ENCODE measurements around the gene CEPT1.

The CEPT1 gene

DNA sequence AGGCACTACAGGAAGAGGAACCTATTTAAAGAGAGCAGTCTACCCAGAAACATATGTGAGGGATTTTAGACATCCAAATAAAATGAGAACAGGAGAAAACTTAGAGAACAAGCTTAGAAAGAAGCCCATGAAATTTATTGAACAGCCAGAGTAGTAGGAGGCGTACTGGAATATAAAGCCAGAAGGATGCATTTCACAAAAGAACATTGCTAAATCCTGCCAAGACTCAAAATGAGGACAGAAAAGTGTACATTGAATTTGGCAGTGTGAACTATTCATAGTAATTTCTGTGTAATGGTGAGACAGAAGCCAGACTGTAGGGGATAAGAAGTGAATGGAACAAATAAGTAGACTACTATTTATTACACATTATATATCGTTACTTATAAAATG is 22.5 kb downstream of the CEPT1 start:
- Histone ChIP-seq H3K27me3 (replicated peaks; ENCODE audit: control insufficient read depth, insufficient read depth, low read length) (no peaks in the 10 kb centered on the region), H3K36me3 (ENCODE audit: control insufficient read depth, insufficient read depth, low read length) (peaks cover 5% of the 10 kb centered on the region), H3K4me3 (replicated peaks; ENCODE audit: low read depth, low read length) (no peak overlapping the region)
- TF ChIP-seq, protein P1, sequence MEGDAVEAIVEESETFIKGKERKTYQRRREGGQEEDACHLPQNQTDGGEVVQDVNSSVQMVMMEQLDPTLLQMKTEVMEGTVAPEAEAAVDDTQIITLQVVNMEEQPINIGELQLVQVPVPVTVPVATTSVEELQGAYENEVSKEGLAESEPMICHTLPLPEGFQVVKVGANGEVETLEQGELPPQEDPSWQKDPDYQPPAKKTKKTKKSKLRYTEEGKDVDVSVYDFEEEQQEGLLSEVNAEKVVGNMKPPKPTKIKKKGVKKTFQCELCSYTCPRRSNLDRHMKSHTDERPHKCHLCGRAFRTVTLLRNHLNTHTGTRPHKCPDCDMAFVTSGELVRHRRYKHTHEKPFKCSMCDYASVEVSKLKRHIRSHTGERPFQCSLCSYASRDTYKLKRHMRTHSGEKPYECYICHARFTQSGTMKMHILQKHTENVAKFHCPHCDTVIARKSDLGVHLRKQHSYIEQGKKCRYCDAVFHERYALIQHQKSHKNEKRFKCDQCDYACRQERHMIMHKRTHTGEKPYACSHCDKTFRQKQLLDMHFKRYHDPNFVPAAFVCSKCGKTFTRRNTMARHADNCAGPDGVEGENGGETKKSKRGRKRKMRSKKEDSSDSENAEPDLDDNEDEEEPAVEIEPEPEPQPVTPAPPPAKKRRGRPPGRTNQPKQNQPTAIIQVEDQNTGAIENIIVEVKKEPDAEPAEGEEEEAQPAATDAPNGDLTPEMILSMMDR (IDR thresholded peaks at IDR 0.05; ENCODE audit: insufficient read depth, low read length, poor library complexity, severe bottlenecking): no peak
- DNase-seq (ENCODE audit: extremely low read depth, insufficient read length): no peak

DNA sequence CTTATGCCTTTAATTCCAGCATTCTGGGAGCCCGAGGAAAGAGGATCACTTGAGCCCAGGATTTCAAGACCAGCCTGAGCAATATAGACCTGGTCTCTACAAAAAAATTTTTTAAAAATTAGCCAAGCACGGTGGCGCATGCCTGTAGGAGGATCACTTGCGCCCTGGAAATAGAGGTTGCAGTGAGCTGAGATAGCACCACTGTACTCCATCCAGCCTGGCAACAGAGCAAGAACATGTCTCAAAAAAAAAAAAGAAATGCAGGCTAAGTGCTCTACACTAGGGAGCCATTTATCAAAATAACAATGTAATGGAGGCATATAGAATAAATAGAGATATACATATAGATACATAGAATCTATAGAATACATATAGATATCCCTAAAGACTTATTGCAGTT is 23.3 kb downstream of the CEPT1 start:
- peaks cover 7% of the 10 kb centered on the region for H3K36me3 ChIP-seq (ENCODE audit: control insufficient read depth, insufficient read depth, low read length)
- TF ChIP-seq, protein P1 (IDR thresholded peaks at IDR 0.05; ENCODE audit: insufficient read depth, low read length, poor library complexity, severe bottlenecking): no peak
- no peaks in the 10 kb centered on the region for H3K27me3 ChIP-seq (replicated peaks; ENCODE audit: control insufficient read depth, insufficient read depth, low read length)
- H3K4me3 ChIP-seq (replicated peaks; ENCODE audit: low read depth, low read length): no peak overlapping the region
- no peak for DNase-seq (ENCODE audit: extremely low read depth, insufficient read length)

DNA sequence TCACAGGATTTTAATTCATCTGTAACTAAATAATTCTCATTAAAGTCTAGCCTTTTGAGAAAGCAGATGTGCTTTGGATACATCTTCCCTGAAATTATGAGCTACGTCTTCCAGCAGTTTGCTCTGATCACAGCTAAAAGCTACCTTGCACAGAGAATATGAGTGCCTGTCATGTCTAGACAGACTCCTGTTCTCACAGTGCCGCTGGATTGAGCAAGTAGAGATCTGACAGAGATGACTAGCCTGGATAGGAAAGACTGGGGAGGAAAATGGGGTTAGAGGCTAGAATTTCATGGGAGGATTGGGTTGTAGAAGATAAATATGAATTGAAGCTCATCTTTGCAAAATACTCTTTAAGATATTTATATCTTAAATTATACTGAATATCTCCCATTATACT is 24.1 kb downstream of the CEPT1 start:
- TF ChIP-seq, protein P1 (IDR thresholded peaks at IDR 0.05; ENCODE audit: insufficient read depth, low read length, poor library complexity, severe bottlenecking): no peak
- no peak for DNase-seq (ENCODE audit: extremely low read depth, insufficient read length)
- H3K4me3 ChIP-seq (replicated peaks; ENCODE audit: low read depth, low read length): no peak overlapping the region
- H3K36me3 ChIP-seq (ENCODE audit: control insufficient read depth, insufficient read depth, low read length): peaks cover 7% of the 10 kb centered on the region
- no peaks in the 10 kb centered on the region for H3K27me3 ChIP-seq (replicated peaks; ENCODE audit: control insufficient read depth, insufficient read depth, low read length)

DNA sequence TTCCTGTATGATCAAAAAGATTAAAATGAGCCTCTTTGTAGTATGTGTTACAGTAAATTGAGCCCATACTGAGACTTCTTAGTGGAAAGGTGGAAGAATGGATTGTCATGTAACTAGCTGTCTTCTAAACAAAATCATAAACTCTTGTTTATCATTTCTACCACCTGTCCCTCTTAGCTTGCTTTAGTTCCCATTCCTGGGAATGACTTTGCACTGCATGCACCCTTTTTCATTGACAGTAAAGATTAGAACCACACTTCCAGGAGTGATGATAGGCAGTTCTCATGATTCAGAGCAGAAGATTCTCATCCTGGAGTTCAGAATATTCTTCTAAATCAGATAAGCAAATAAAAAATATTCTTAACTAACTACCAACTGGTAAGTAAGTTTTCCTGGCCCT is 32.4 kb downstream of the CEPT1 start:
- peaks cover 2% of the 10 kb centered on the region for H3K36me3 ChIP-seq (ENCODE audit: control insufficient read depth, insufficient read depth, low read length)
- no peak for DNase-seq (ENCODE audit: extremely low read depth, insufficient read length)

DNA sequence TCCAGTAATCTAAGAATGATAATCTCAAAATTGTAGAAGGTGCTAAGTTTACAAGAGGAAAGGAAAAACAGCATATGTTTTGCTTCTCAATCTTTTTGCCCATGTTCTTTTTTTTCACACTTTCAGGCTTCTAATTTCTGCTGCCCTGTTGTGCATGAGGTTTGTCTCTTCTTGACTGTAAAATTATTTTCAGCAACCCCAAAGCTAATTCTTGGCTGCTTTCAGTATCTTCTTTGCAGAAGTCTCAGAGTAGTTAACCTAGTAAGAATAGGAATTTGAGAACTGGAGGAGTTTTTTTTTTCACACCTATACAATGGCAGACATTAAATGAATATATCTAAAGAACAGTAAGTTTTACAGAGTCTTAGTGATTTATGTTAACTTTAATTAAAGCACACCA is 34.0 kb downstream of the CEPT1 start:
- H3K27me3 ChIP-seq (replicated peaks; ENCODE audit: control insufficient read depth, insufficient read depth, low read length): no peaks in the 10 kb centered on the region

More for the DNA sequence above, 32.4 kb downstream of the CEPT1 start:
- TF ChIP-seq, protein P1 (IDR thresholded peaks at IDR 0.05; ENCODE audit: insufficient read depth, low read length, poor library complexity, severe bottlenecking): no peak
- Histone ChIP-seq H3K4me3 (replicated peaks; ENCODE audit: low read depth, low read length) (no peak overlapping the region), H3K27me3 (replicated peaks; ENCODE audit: control insufficient read depth, insufficient read depth, low read length) (no peaks in the 10 kb centered on the region)

More for the DNA sequence above, 34.0 kb downstream of the CEPT1 start:
- no peak overlapping the region for H3K4me3 ChIP-seq (replicated peaks; ENCODE audit: low read depth, low read length)
- TF ChIP-seq, protein P1 (IDR thresholded peaks at IDR 0.05; ENCODE audit: insufficient read depth, low read length, poor library complexity, severe bottlenecking): no peak
- no peak for DNase-seq (ENCODE audit: extremely low read depth, insufficient read length)
- H3K36me3 ChIP-seq (ENCODE audit: control insufficient read depth, insufficient read depth, low read length): no peaks in the 10 kb centered on the region; the same call in none of the 2 replicates

All from GM06990 (cell line).